ENCODE measurements around the gene DCANP1.

Gene DCANP1

DNA sequence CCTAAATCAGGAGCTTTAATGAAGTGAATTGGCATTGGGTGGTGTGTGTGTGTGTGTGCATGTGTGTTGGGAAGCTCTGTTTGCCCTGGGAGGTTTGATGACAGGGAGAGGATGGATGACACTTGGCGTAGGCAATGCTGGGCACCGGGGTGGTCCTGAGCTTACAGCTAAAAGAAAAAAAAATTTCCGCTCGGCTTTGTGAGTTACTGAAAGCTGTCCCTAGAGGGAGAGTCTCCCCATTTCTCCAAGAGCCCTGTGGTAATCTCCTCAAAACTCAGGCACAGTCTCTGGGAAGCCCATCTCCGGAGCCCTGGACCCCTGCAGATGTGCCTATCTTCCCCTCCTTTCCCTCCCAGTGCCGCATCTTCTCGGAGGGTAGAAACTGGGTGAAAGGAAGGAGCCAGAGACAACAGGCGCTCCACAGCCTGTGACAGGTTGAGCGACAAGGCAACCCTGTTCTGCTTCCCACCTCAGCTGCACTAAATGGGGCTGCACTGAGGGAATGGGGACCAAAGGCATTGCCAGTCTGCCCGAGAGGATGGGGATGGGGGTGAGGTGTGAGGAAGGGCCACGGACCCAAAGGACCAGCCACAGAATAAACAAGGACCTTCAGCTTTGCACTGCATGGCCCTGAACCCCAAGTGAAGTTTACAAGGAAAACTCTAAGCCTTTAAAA lies 40.8 kb upstream of the DCANP1 start:
- TF ChIP-seq POLR2A (IDR thresholded peaks at IDR 0.05; ENCODE audit: extremely low read depth, insufficient read length) (no peak), MYC (IDR thresholded peaks at IDR 0.05; ENCODE audit: low read depth, low read length) (no peak)
- TF ChIP-seq, protein P1, sequence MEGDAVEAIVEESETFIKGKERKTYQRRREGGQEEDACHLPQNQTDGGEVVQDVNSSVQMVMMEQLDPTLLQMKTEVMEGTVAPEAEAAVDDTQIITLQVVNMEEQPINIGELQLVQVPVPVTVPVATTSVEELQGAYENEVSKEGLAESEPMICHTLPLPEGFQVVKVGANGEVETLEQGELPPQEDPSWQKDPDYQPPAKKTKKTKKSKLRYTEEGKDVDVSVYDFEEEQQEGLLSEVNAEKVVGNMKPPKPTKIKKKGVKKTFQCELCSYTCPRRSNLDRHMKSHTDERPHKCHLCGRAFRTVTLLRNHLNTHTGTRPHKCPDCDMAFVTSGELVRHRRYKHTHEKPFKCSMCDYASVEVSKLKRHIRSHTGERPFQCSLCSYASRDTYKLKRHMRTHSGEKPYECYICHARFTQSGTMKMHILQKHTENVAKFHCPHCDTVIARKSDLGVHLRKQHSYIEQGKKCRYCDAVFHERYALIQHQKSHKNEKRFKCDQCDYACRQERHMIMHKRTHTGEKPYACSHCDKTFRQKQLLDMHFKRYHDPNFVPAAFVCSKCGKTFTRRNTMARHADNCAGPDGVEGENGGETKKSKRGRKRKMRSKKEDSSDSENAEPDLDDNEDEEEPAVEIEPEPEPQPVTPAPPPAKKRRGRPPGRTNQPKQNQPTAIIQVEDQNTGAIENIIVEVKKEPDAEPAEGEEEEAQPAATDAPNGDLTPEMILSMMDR (IDR thresholded peaks at IDR 0.05; ENCODE audit: low read depth, low read length): no peak
- TF ChIP-seq, protein P2, sequence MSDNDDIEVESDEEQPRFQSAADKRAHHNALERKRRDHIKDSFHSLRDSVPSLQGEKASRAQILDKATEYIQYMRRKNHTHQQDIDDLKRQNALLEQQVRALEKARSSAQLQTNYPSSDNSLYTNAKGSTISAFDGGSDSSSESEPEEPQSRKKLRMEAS (IDR thresholded peaks at IDR 0.05; ENCODE audit: low read depth, low read length): no peak
- DNase-seq (ENCODE audit: low read depth): no peak
- H3K4me3 ChIP-seq (ENCODE audit: low read depth, low read length): no peak overlapping the region

DNA sequence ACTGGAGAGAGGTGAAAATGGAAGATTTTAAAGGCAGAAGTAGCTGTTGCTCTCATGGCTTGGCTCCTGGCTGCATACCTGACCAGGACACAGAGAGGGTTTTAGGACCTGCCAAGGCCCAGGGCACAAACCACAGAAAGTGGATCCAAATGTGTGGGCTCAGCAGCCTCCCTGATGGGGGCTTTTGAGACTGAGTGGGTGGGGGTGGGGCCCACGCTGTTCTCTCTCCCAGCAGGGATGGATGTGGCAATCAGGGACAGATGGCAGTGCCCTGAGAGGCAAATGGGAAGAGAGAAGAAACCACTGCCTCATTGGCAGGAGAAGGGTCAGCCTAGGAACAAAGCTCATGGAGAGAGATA lies 39.9 kb upstream of the DCANP1 start:
- DNase-seq (ENCODE audit: low read depth): no peak
- H3K4me3 ChIP-seq (ENCODE audit: low read depth, low read length): no peak overlapping the region
- TF ChIP-seq MYC (IDR thresholded peaks at IDR 0.05; ENCODE audit: low read depth, low read length): no peak
- TF ChIP-seq, protein P1 (IDR thresholded peaks at IDR 0.05; ENCODE audit: low read depth, low read length): no peak
- TF ChIP-seq, protein P2 (IDR thresholded peaks at IDR 0.05; ENCODE audit: low read depth, low read length): no peak
- TF ChIP-seq POLR2A (IDR thresholded peaks at IDR 0.05; ENCODE audit: extremely low read depth, insufficient read length): no peak

DNA sequence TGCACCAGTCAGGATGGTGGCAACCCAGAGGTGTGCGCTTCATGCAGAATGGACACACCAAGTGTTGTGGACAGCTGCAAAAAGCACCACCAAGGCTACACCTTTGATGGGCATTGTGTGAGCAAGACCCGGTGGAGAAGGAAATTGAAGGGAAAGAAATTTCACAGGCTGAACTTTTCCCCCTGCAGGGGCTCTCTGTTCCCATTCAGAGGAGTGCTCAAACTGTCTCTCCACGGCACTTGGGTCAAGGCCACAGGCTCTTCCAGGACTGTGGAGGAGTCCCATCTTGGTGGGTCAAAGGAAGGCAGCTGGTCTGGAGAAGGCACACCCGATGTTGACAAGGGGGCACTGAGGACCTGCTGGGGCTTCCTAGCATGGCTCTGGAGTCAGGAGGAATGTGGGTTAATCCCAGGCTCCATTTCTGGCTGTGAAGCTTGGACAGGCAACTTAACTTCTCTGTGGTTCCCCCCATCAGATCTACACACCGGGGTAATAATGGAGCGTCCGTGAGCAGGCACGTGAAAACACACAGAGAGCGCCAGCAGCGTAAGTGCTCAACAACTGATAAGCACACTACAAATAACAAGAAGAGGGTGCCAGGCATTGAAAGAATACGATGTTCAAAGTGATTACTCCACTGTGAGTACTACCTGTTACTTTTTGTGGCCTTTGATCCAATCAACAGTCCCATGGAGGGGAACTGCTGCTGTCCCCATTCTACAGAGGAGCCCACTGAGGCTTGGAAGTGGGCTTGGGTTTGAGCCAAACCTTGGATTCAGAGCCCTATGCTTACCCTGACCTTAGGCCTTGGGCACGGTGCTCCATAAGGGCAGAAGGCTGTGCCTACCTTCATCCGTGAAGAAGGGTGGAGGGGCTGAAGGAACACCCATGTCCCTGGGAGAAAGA lies 39.2 kb upstream of the DCANP1 start:
- no peak for DNase-seq (ENCODE audit: low read depth)
- TF ChIP-seq, protein P2 (IDR thresholded peaks at IDR 0.05; ENCODE audit: low read depth, low read length): no peak
- TF ChIP-seq POLR2A (IDR thresholded peaks at IDR 0.05; ENCODE audit: extremely low read depth, insufficient read length) (no peak), MYC (IDR thresholded peaks at IDR 0.05; ENCODE audit: low read depth, low read length) (no peak)
- TF ChIP-seq, protein P1 (IDR thresholded peaks at IDR 0.05; ENCODE audit: low read depth, low read length): no peak
- no peak overlapping the region for H3K4me3 ChIP-seq (ENCODE audit: low read depth, low read length)

DNA sequence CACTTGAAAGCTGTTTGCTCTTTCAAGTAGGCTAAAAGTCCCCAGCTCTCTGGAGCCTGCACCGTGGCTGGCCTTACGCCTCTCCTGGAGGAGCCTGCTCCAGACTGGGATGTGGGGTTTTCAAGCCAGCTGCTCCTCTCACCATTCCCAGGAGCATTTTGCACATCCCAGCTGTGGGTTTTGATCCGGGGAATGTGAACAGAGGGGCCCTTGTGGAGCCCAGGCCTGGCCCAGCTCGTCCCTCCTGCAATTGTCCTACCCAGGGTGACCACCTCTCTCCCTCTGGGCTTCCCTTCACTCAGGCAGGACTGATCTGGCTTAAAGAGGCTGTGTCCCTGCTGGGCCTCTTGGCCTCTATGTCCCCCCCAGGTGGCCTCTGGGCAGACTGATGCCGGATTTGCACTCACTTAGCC lies 37.5 kb upstream of the DCANP1 start:
- TF ChIP-seq MYC (IDR thresholded peaks at IDR 0.05; ENCODE audit: low read depth, low read length): no peak
- TF ChIP-seq, protein P1 (IDR thresholded peaks at IDR 0.05; ENCODE audit: low read depth, low read length): no peak
- TF ChIP-seq, protein P2 (IDR thresholded peaks at IDR 0.05; ENCODE audit: low read depth, low read length): no peak
- no peak for TF ChIP-seq POLR2A (IDR thresholded peaks at IDR 0.05; ENCODE audit: extremely low read depth, insufficient read length)

DNA sequence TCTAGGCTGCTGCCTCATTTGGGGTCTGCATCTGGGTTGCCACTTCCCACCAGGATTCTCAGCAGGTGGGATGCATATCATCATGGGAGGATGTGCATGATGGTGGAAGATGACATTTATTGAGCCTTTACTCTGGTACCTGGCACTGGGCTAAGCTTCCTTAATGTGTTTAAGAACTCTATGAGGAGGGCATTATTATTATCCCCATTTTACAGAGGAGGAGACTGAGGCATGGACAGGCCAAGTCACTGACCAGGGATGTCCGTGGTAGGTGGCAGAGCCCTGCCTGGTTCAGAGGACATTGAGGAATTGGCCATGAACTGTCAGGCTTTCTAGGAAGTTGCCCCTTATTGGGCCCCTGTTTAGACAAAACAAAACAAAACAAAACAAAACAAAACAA lies 36.1 kb upstream of the DCANP1 start:
- TF ChIP-seq POLR2A (IDR thresholded peaks at IDR 0.05; ENCODE audit: extremely low read depth, insufficient read length) (no peak), MYC (IDR thresholded peaks at IDR 0.05; ENCODE audit: low read depth, low read length) (no peak)
- TF ChIP-seq, protein P2 (IDR thresholded peaks at IDR 0.05; ENCODE audit: low read depth, low read length): no peak
- TF ChIP-seq, protein P1 (IDR thresholded peaks at IDR 0.05; ENCODE audit: low read depth, low read length): no peak
- DNase-seq (ENCODE audit: low read depth): no peak
- no peak overlapping the region for H3K4me3 ChIP-seq (ENCODE audit: low read depth, low read length)

More for the DNA sequence above, 37.5 kb upstream of the DCANP1 start:
- no peak for DNase-seq (ENCODE audit: low read depth)
- H3K4me3 ChIP-seq (ENCODE audit: low read depth, low read length): no peak overlapping the region

Data from NB4 (cell line).